HFFc6 (cell line): ENCODE data around the gene CEBPZ. TPM values are rescaled to one million over a fixed set of nuclear protein-coding genes. Genes with fewer than 3 reads are reported as not detected.
"Not testable (repeated sequence)": the region's sequence is repeated elsewhere in the genome, so short reads cannot be mapped to it uniquely, and the experiment has no call there.

Experiments used
- DNase-seq: peaks from one replicate; pipeline ENCODE4 v3.0.0-alpha.2; 2018
- H3K27ac Mint-ChIP-seq: 2 replicates; pipeline ENCODE4 v1.8.0; 2020; ENCODE audit warnings: mild to moderate bottlenecking, mixed read lengths
- H3K27me3 Mint-ChIP-seq: 2 replicates; pipeline ENCODE4 v1.8.0; 2021; ENCODE audit warnings: mild to moderate bottlenecking, moderate library complexity, mixed read lengths; ENCODE audit not compliant: insufficient read depth
- H3K36me3 Mint-ChIP-seq: 2 replicates; pipeline ENCODE4 v1.8.0; 2021; ENCODE audit warnings: low read depth, mixed read lengths
- H3K4me1 Mint-ChIP-seq: 2 replicates; pipeline ENCODE4 v1.8.0; 2020; ENCODE audit warnings: low read depth, mixed read lengths
- H3K4me3 Mint-ChIP-seq: 2 replicates; pipeline ENCODE4 v1.8.0; 2020; ENCODE audit warnings: mild to moderate bottlenecking, moderate library complexity, mixed read lengths
- H3K9me3 Mint-ChIP-seq: 2 replicates; pipeline ENCODE4 v1.8.0; 2020; ENCODE audit warnings: mild to moderate bottlenecking, mixed read lengths
- total RNA-seq, 6 experiments: library from RNA; stranded (reverse); fragmentation: NEBNext Ultra II Directional; extraction: Animal tissue kit (Norgen Biotek cat#: 25700); gene quantifications; 2 replicates in 1 of 6; 3 replicates in 5 of 6; pipeline ENCODE4 v1.2.3, GENCODE V29; 2021
- TF ChIP-seq, protein P1 (sequence below): fragments of 200-600 bp; sonication (generic); IDR thresholded peaks from 2 replicates; pipeline ENCODE4 v1.5.0; 2021; ENCODE audit warnings: antibody characterized with exemption, mild to moderate bottlenecking

Gene CEBPZ
- total RNA-seq, 6 experiments from 2014 or later: 36.9 to 50.2 (median 40.7) TPM

DNA sequence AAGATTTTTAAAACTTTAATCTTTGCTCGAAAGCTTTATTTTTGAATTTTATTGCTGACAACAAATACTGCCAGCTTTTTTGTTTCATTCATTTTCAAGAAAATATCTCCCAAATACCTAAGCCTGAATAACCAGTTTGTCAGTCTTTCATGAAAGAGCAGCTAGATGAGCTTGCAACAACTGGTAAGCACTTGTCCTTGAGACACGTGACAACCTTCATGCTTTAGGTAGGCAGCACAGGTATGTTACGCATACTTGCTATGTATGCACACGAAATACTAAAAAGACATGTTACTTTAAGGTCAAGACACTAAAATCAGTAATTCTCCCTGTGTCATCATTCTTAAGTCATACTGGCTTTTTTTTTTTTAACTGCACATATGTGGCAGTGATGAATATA, 12.3 kb downstream of the CEBPZ start:
- DNase-seq: no peak
- no peaks in the 10 kb centered on the region for H3K27me3 Mint-ChIP-seq
- no peak overlapping the region for H3K4me3 Mint-ChIP-seq
- TF ChIP-seq, protein P1, sequence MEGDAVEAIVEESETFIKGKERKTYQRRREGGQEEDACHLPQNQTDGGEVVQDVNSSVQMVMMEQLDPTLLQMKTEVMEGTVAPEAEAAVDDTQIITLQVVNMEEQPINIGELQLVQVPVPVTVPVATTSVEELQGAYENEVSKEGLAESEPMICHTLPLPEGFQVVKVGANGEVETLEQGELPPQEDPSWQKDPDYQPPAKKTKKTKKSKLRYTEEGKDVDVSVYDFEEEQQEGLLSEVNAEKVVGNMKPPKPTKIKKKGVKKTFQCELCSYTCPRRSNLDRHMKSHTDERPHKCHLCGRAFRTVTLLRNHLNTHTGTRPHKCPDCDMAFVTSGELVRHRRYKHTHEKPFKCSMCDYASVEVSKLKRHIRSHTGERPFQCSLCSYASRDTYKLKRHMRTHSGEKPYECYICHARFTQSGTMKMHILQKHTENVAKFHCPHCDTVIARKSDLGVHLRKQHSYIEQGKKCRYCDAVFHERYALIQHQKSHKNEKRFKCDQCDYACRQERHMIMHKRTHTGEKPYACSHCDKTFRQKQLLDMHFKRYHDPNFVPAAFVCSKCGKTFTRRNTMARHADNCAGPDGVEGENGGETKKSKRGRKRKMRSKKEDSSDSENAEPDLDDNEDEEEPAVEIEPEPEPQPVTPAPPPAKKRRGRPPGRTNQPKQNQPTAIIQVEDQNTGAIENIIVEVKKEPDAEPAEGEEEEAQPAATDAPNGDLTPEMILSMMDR: no peak
- H3K27ac Mint-ChIP-seq: no peak overlapping the region
- no peaks in the 10 kb centered on the region for H3K9me3 Mint-ChIP-seq
- peaks cover 13% of the 10 kb centered on the region; the same call in 1 of the 2 replicates for H3K36me3 Mint-ChIP-seq
- H3K4me1 Mint-ChIP-seq: peaks cover 7% of the 10 kb centered on the region

- DNase-seq: no peak
- Mint-ChIP-seq H3K4me1 (peaks cover 23% of the 10 kb centered on the region), H3K27me3 (no peaks in the 10 kb centered on the region), H3K27ac (peak overlapping the region; percentile 54), H3K9me3 (no peaks in the 10 kb centered on the region), H3K36me3 (peaks cover 34% of the 10 kb centered on the region), H3K4me3 (no peak overlapping the region)
- TF ChIP-seq, protein P1: no peak
These were observed 16.1 kb downstream of the CEBPZ start for GRCh38 chr2:37215250-37215649.

- Mint-ChIP-seq H3K36me3 (peaks cover 67% of the 10 kb centered on the region), H3K4me1 (peaks cover 23% of the 10 kb centered on the region), H3K4me3 (no peak overlapping the region), H3K9me3 (peaks cover 14% of the 10 kb centered on the region), H3K27ac (peak overlapping the region; percentile 22; the same call in 1 of the 2 replicates), H3K27me3 (peaks cover 3% of the 10 kb centered on the region)
- peak; percentile 9 for DNase-seq
- TF ChIP-seq, protein P1: no peak
These were observed 19.5 kb downstream of the CEBPZ start for GRCh38 chr2:37211939-37212338.

GRCh38 chr2:37211212-37211611, 20.2 kb downstream of the CEBPZ start:
- DNase-seq: peak; percentile 19
- peak overlapping the region; percentile 3; the same call in 1 of the 2 replicates for H3K27ac Mint-ChIP-seq
- H3K27me3 Mint-ChIP-seq: peaks cover 3% of the 10 kb centered on the region
- TF ChIP-seq, protein P1: no peak
- peaks cover 23% of the 10 kb centered on the region for H3K4me1 Mint-ChIP-seq
- peaks cover 70% of the 10 kb centered on the region for H3K36me3 Mint-ChIP-seq
- peaks cover 14% of the 10 kb centered on the region for H3K9me3 Mint-ChIP-seq
- no peak overlapping the region for H3K4me3 Mint-ChIP-seq

GRCh38 chr2:37206760-37207159, 24.6 kb downstream of the CEBPZ start:
- H3K36me3 Mint-ChIP-seq: peaks cover 95% of the 10 kb centered on the region
- not testable (repeated sequence) for H3K27ac Mint-ChIP-seq, DNase-seq, H3K27me3 Mint-ChIP-seq, H3K4me3 Mint-ChIP-seq
- H3K9me3 Mint-ChIP-seq: peaks cover 14% of the 10 kb centered on the region
- H3K4me1 Mint-ChIP-seq: peaks cover 14% of the 10 kb centered on the region

- H3K9me3 Mint-ChIP-seq: peaks cover 14% of the 10 kb centered on the region
- peaks cover 91% of the 10 kb centered on the region for H3K36me3 Mint-ChIP-seq
- H3K4me3 Mint-ChIP-seq: no peak overlapping the region
- DNase-seq: no peak
- H3K27me3 Mint-ChIP-seq: peaks cover 3% of the 10 kb centered on the region
- TF ChIP-seq, protein P1: no peak
- no peak overlapping the region; the same call in 1 of the 2 replicates for H3K27ac Mint-ChIP-seq
- peaks cover 14% of the 10 kb centered on the region; the same call in 1 of the 2 replicates for H3K4me1 Mint-ChIP-seq
These were observed 25.6 kb downstream of the CEBPZ start for GRCh38 chr2:37205689-37206341.

DNA sequence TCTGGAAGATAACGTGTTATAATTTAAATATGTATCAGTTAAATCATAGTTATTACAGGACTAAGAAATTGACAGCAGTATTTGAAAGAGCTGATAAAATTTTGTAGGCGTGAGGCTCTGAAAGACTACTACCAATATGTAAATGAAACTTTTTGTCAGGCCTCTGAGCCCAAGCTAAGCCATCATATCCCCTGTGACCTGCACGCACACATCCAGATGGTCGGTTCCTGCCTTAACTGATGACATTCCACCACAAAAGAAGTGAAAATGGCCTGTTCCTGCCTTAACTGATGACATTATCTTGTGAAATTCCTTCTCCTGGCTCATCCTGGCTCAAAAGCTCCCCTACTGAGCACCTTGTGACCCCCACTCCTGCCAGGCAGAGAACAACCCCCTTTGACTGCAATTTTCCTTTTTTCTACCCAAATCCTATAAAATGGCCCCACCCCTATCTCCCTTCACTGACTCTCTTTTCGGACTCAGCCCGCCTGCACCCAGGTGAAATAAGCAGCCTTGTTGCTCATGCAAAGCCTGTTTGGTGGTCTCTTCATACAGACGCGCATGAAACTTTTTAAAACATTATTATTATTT, 26.2 kb downstream of the CEBPZ start:
- not testable (repeated sequence) for H3K27ac Mint-ChIP-seq, H3K27me3 Mint-ChIP-seq, H3K4me3 Mint-ChIP-seq, DNase-seq
- Mint-ChIP-seq H3K9me3 (peaks cover 14% of the 10 kb centered on the region), H3K4me1 (peaks cover 15% of the 10 kb centered on the region; the same call in 1 of the 2 replicates), H3K36me3 (peaks cover 85% of the 10 kb centered on the region)
